ENCODE results near the gene CNTNAP5. TPM values are rescaled to one million over a fixed set of nuclear protein-coding genes. Genes with fewer than 3 reads are reported as not detected.

Gene CNTNAP5
- total RNA-seq, 4 donors from 2014 or later, result not detected

DNA sequence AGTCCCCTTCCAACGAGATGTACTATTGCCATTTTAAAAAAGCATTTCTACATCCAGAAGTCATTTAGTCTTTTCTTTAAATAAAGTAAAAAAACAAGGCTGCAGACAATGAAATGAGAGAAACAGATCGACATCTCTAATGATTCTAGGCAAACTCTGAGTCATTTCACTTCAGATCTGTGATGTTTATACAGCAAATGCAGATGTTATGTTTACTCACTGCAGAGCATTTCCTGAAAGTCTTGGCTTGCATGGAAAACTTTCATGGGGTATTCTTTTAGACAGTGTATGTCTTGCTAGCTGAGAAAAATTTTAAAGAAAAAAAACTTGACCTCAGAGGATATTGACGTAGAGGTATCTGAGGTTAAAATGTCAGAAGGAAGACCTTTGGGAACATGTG is 797.4 kb downstream of the CNTNAP5 start:
- Histone ChIP-seq H3K27me3 (no peaks in the 10 kb centered on the region), H3K4me3 (no peak overlapping the region), H3K36me3 (no peaks in the 10 kb centered on the region), H3K9me3 (no peaks in the 10 kb centered on the region), H3K27ac (no peak overlapping the region), H3K4me1 (no peaks in the 10 kb centered on the region)
- 70% methylated on average over 3 of the region's 3 CpGs for WGBS
- no peak for TF ChIP-seq EP300 (IDR thresholded peaks at IDR 0.05)
- TF ChIP-seq, protein P1, sequence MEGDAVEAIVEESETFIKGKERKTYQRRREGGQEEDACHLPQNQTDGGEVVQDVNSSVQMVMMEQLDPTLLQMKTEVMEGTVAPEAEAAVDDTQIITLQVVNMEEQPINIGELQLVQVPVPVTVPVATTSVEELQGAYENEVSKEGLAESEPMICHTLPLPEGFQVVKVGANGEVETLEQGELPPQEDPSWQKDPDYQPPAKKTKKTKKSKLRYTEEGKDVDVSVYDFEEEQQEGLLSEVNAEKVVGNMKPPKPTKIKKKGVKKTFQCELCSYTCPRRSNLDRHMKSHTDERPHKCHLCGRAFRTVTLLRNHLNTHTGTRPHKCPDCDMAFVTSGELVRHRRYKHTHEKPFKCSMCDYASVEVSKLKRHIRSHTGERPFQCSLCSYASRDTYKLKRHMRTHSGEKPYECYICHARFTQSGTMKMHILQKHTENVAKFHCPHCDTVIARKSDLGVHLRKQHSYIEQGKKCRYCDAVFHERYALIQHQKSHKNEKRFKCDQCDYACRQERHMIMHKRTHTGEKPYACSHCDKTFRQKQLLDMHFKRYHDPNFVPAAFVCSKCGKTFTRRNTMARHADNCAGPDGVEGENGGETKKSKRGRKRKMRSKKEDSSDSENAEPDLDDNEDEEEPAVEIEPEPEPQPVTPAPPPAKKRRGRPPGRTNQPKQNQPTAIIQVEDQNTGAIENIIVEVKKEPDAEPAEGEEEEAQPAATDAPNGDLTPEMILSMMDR (IDR thresholded peaks at IDR 0.05), result no peak
- no peak for TF ChIP-seq POLR2AphosphoS5 (IDR thresholded peaks at IDR 0.05)
- TF ChIP-seq POLR2A (IDR thresholded peaks at IDR 0.05), result no peak
- no peak for DNase-seq (ENCODE audit: low spot score in 2 of 2)

DNA sequence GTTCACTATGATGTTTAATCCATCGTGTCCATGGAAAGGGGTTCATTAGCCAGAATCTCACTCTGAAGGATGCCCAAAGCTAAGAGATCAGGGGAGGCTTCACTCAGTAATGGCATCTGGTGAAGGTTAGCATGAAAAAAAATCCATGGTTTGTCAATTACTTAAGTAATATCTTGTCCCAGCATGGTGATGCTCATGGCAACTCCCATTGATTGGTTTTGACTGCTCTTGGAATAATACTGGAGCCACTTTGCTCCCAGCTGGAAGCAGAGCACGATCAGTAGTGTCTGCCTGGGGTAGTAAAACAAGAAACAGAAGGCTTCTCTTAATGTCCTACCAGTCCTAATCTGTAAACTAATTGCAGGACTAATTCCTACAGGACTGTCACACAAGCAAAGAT is 799.4 kb downstream of the CNTNAP5 start:
- WGBS, result 65% methylated on average over 2 of the region's 2 CpGs
- no peaks in the 10 kb centered on the region for H3K27me3 ChIP-seq
- TF ChIP-seq POLR2AphosphoS5 (IDR thresholded peaks at IDR 0.05), result no peak
- TF ChIP-seq, protein P1 (IDR thresholded peaks at IDR 0.05), result no peak
- TF ChIP-seq EP300 (IDR thresholded peaks at IDR 0.05), result no peak
- no peak for TF ChIP-seq POLR2A (IDR thresholded peaks at IDR 0.05)
- H3K4me1 ChIP-seq, result no peaks in the 10 kb centered on the region
- H3K27ac ChIP-seq, result no peak overlapping the region
- no peak overlapping the region for H3K4me3 ChIP-seq
- H3K9me3 ChIP-seq, result no peaks in the 10 kb centered on the region
- DNase-seq (ENCODE audit: low spot score in 2 of 2), result no peak
- H3K36me3 ChIP-seq, result no peaks in the 10 kb centered on the region

DNA sequence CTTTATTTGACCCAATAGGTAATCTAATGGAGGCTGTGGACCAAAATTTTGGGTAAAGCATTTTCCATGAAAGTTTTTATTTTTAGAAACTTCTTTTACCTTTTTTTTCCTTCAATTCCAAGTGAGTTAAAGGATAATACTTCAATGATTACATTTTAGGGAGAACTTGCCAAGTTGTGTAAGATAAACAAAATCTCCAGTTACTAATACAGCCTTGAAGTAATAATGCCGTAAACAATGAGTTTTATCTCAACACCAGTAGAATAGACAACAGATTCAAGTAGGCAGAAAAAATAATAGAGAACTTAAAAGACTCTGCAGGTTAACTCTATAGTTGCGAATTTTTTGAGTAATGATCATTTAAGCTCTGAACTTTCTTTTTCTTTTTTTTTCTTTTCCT is 807.4 kb downstream of the CNTNAP5 start:
- no peaks in the 10 kb centered on the region for H3K4me1 ChIP-seq
- TF ChIP-seq, protein P1 (IDR thresholded peaks at IDR 0.05), result no peak
- TF ChIP-seq EP300 (IDR thresholded peaks at IDR 0.05), result no peak
- no peak for TF ChIP-seq POLR2AphosphoS5 (IDR thresholded peaks at IDR 0.05)
- no peak for TF ChIP-seq POLR2A (IDR thresholded peaks at IDR 0.05)
- no peak overlapping the region for H3K4me3 ChIP-seq

DNA sequence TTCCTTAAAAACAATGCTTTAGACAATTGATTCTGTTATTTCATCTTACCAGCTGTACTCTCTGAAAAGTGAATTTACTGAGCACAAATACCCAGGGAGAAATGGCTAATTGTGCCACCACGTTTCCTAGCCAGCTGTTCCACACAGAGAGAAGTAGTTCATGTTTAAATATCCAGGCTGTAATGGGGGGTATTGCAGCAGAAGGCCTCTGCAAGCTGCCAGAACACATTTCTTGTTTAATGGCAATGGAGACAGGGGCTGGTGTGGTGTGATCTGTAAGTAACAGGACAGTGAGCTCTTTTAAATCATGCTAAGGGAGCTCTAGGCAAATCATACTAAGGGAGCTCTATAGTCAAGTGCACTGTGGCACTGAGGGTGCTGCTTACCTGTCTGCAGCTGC is 809.2 kb downstream of the CNTNAP5 start:
- Histone ChIP-seq H3K4me1 (no peaks in the 10 kb centered on the region), H3K9me3 (no peaks in the 10 kb centered on the region), H3K27me3 (no peaks in the 10 kb centered on the region), H3K27ac (no peak overlapping the region), H3K4me3 (no peak overlapping the region), H3K36me3 (no peaks in the 10 kb centered on the region)
- WGBS, result 52% methylated on average over 1 of the region's 1 CpG
- DNase-seq (ENCODE audit: low spot score in 2 of 2), result no peak
- TF ChIP-seq, protein P1 (IDR thresholded peaks at IDR 0.05), result no peak
- TF ChIP-seq POLR2AphosphoS5 (IDR thresholded peaks at IDR 0.05) (no peak), EP300 (IDR thresholded peaks at IDR 0.05) (no peak), POLR2A (IDR thresholded peaks at IDR 0.05) (no peak)

More for the DNA sequence above, 807.4 kb downstream of the CNTNAP5 start:
- no peak overlapping the region for H3K27ac ChIP-seq
- DNase-seq (ENCODE audit: low spot score in 2 of 2), result no peak
- H3K27me3 ChIP-seq, result no peaks in the 10 kb centered on the region
- no peaks in the 10 kb centered on the region for H3K9me3 ChIP-seq
- no peaks in the 10 kb centered on the region for H3K36me3 ChIP-seq
- 91% methylated on average over 2 of the region's 2 CpGs for WGBS

DNA sequence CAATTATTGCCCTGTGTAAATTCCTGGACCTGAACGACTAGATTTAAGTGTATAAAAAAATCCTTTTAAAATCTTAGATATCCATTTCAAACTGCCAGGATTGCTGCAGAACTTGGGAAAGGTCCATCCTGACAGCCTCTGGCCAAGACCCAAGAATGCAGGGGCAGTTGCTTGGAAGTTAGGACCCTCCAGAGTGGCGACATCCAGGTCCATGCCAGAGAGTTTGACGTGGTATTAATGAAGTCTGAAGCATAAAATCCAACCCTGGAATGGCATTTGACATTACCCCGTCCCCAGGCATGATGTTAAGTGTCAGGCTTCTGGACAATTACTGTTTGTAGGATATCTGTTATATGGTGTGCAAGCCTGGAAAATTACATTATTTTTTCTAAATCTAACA is 810.2 kb downstream of the CNTNAP5 start:
- no peak overlapping the region for H3K4me3 ChIP-seq
- WGBS, result 75% methylated on average over 4 of the region's 4 CpGs
- DNase-seq (ENCODE audit: low spot score in 2 of 2), result no peak

More for the DNA sequence above, 810.2 kb downstream of the CNTNAP5 start:
- Histone ChIP-seq H3K36me3 (no peaks in the 10 kb centered on the region), H3K9me3 (no peaks in the 10 kb centered on the region), H3K27ac (no peak overlapping the region), H3K4me1 (no peaks in the 10 kb centered on the region), H3K27me3 (no peaks in the 10 kb centered on the region)
- no peak for TF ChIP-seq EP300 (IDR thresholded peaks at IDR 0.05)
- TF ChIP-seq, protein P1 (IDR thresholded peaks at IDR 0.05), result no peak
- TF ChIP-seq POLR2AphosphoS5 (IDR thresholded peaks at IDR 0.05), result no peak
- TF ChIP-seq POLR2A (IDR thresholded peaks at IDR 0.05), result no peak
